Panc1 (cell line): ENCODE results near the gene ADCY2. TPM values are rescaled to one million over a fixed set of nuclear protein-coding genes. Genes with fewer than 3 reads are reported as not detected.

Source experiments
- ATAC-seq: fragments of 200-7000 bp; cut with Tn5 transposase; 2 replicates; pipeline ENCODE4 v1.9.1; 2020; ENCODE audit warnings: mild to moderate bottlenecking, moderate library complexity
- BruUV-seq: library from RNA; stranded (reverse); fragments of 400-500 nt; replicated peaks from 2 replicates; lab custom pipeline; 2021; lab: Mats Ljungman, UMichigan
- CTCF ChIA-PET: fragments of 300-600 bp; sonication (Branson Sonifier 250); formaldehyde crosslinking; loops from one replicate; lab custom pipeline; 2022; ENCODE audit warnings: antibody characterized with exemption; lab: Charles Lee
- POLR2A ChIA-PET: fragments of 300-600 bp; sonication (Branson Sonifier 250); formaldehyde crosslinking; loops from one replicate; lab custom pipeline; 2022; ENCODE audit warnings: antibody characterized with exemption; lab: Charles Lee
- DNase-seq: peaks from one replicate; pipeline ENCODE4 v3.0.0-alpha.2; 2010; ENCODE audit warnings: low read depth, low spot score
- H3K27ac ChIP-seq: 2 replicates; pipeline ENCODE4 v1.5.1; 2011; ENCODE audit warnings: mild to moderate bottlenecking, low read length, inconsistent platforms
- H3K27me3 ChIP-seq: fragments of 200-500 bp; sonication (Bioruptor generic); 2 replicates; pipeline ENCODE4 v1.6.0; 2014; ENCODE audit warnings: low read length, inconsistent platforms; ENCODE audit not compliant: control insufficient read depth, insufficient read depth
- H3K36me3 ChIP-seq: fragments of 200-500 bp; sonication (Bioruptor generic); 2 replicates; pipeline ENCODE4 v1.5.1; 2014; ENCODE audit warnings: inconsistent platforms, mild to moderate bottlenecking, low read length, moderate library complexity; ENCODE audit not compliant: control insufficient read depth, insufficient read depth
- H3K4me1 ChIP-seq: 2 replicates; pipeline ENCODE4 v1.5.1; 2011; ENCODE audit warnings: inconsistent platforms, mild to moderate bottlenecking, low read length, moderate library complexity; ENCODE audit not compliant: control insufficient read depth, insufficient read depth
- H3K4me3 ChIP-seq, 2 experiments: 2 replicates each; pipeline ENCODE4 v1.5.1; 2011 to 2012; ENCODE audit warnings: low read depth in 2 of 2, low read length in 2 of 2, mild to moderate bottlenecking in 2 of 2, inconsistent platforms in 1 of 2, moderate library complexity in 1 of 2
- H3K9me3 ChIP-seq: fragments of 200-500 bp; sonication (Bioruptor generic); 2 replicates; pipeline ENCODE4 v1.5.1; 2014; ENCODE audit warnings: low read depth, mild to moderate bottlenecking, inconsistent platforms, low read length, moderate library complexity; ENCODE audit not compliant: control insufficient read depth, insufficient read depth
- CTCF ChIP-seq: fragments of 450-650 bp; IDR thresholded peaks from 2 replicates; pipeline ENCODE4 v1.5.1; 2017; ENCODE audit warnings: mild to moderate bottlenecking
- POLR2AphosphoS5 ChIP-seq: IDR thresholded peaks from 2 replicates; pipeline ENCODE4 v1.6.1; 2012; ENCODE audit warnings: mild to moderate bottlenecking, low read depth, low read length, moderate library complexity
- REST ChIP-seq, 2 experiments: IDR thresholded peaks; 2 replicates each; pipeline ENCODE4 v1.6.1; 2011 to 2012; ENCODE audit warnings: low read depth in 2 of 2, control low read depth in 1 of 2, low read length in 1 of 2, mild to moderate bottlenecking in 1 of 2, moderate library complexity in 1 of 2; ENCODE audit not compliant: insufficient read depth in 1 of 2
- SIN3A ChIP-seq: IDR thresholded peaks from 2 replicates; pipeline ENCODE4 v1.6.1; 2012; ENCODE audit warnings: low read depth, mild to moderate bottlenecking, low read length, moderate library complexity, borderline replicate concordance; ENCODE audit not compliant: insufficient read depth
- TCF7L2 ChIP-seq: IDR thresholded peaks from 2 replicates; pipeline ENCODE4 v1.6.1; 2011; ENCODE audit warnings: mild to moderate bottlenecking, low read depth, low read length, inconsistent platforms
- in situ Hi-C: cut with HindIII; loops from 2 replicates; pipeline ENCODE4 v1.10.0; 2016; ENCODE audit warnings: low sequenced_read_pairs, low pct_unique_long_range_greater_than_20kb
- intact Hi-C: fragments of 100-400 bp; cut with micrococcal nuclease; formaldehyde crosslinking; loops from one replicate; pipeline ENCODE4 v1.10.0; 2022; ENCODE audit not compliant: unreplicated experiment
- total RNA-seq: library from RNA; stranded (reverse); gene quantifications from one replicate; pipeline ENCODE4 v1.2.1, GENCODE V29; 2021; ENCODE audit not compliant: unreplicated experiment

ADCY2 gene
- total RNA-seq, 1 experiment from 2014 or later = 0.13 TPM

- ChIA-PET POLR2A (no interaction called here), CTCF (no interaction called here)
- Histone ChIP-seq H3K9me3 (no peaks in the 10 kb centered on the region), H3K4me3 (no peak overlapping the region), H3K36me3 (no peaks in the 10 kb centered on the region), H3K27me3 (no peaks in the 10 kb centered on the region), H3K27ac (no peak overlapping the region), H3K4me1 (no peaks in the 10 kb centered on the region; the same call in 1 of the 2 replicates)
- TF ChIP-seq TCF7L2 (no peak), SIN3A (no peak), POLR2AphosphoS5 (no peak), REST (IDR thresholded peaks at IDR 0.05; ENCODE audit: insufficient read depth in 1 of 2, low read depth in 2 of 2, low read length in 1 of 2) (no peak), CTCF (no peak)
- intact Hi-C loops = no loop called here
- BruUV-seq = no TSS peak
- ATAC-seq (no peak), DNase-seq (no peak)
- in situ Hi-C loops = no loop called here
These were observed 457.1 kb downstream of the ADCY2 start for GRCh38 chr5:7852988-7853387.

- H3K36me3 ChIP-seq = peaks cover 11% of the 10 kb centered on the region
- POLR2A ChIA-PET = no interaction called here
- no TSS peak for BruUV-seq
- no peaks in the 10 kb centered on the region for H3K27me3 ChIP-seq
- ATAC-seq (no peak), DNase-seq (no peak)
- no peak overlapping the region for H3K27ac ChIP-seq
- no peak overlapping the region for H3K4me3 ChIP-seq
- intact Hi-C loops = no loop called here
- no peak for TF ChIP-seq CTCF
- TF ChIP-seq SIN3A = no peak
- in situ Hi-C loops = no loop called here
- H3K9me3 ChIP-seq = no peaks in the 10 kb centered on the region
- H3K4me1 ChIP-seq = no peaks in the 10 kb centered on the region; the same call in 1 of the 2 replicates
- CTCF ChIA-PET = no interaction called here
These were observed 459.7 kb downstream of the ADCY2 start for GRCh38 chr5:7855611-7856010.
